DLD1 (cell line): ENCODE measurements around the gene GPC4.

Experiments used
- in situ Hi-C: cut with HindIII; loops from 2 replicates; pipeline ENCODE4 v1.10.0; 2017; ENCODE audit warnings: low sequenced_read_pairs

The GPC4 gene

DNA sequence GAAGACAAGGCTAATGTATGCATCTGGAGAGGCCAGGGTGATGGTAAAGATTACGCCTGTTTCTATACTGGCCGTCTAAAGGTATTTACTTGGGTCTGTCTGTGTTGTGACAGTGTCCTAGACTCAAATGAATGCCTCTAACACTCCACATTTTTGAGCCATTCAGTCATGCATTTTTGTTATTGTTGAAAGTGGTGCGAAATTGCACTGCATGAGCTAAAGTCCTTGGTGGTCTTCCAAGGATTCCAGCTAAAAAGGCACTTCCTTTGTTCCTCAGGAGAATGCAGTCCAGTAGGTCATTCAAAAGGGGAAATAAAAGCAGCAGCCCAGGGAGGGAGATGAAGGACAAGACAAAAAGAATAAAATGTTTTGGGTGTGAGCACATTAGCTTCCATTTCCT is 3.0 kb downstream of the GPC4 start:
- in situ Hi-C loops, result no loop called here

DNA sequence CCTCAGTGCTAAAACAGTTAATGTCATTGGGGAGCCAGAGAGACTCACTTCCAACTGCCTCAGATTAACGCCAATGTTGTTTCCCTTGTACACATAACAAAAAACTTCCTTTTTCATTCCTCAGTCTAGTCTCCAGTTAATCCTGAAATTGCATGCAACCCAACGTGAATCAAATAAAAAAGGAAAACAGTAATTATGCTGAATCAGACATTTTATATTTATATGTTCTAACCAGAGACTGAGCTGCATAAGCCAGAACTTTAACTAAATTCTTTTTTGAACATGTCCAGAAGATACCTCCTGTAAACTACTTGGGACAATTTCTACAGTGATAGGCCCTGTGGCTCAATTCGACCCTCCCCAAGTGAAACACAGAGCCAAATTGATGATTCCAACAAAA is 4.7 kb downstream of the GPC4 start:
- in situ Hi-C loops, result no loop called here

DNA sequence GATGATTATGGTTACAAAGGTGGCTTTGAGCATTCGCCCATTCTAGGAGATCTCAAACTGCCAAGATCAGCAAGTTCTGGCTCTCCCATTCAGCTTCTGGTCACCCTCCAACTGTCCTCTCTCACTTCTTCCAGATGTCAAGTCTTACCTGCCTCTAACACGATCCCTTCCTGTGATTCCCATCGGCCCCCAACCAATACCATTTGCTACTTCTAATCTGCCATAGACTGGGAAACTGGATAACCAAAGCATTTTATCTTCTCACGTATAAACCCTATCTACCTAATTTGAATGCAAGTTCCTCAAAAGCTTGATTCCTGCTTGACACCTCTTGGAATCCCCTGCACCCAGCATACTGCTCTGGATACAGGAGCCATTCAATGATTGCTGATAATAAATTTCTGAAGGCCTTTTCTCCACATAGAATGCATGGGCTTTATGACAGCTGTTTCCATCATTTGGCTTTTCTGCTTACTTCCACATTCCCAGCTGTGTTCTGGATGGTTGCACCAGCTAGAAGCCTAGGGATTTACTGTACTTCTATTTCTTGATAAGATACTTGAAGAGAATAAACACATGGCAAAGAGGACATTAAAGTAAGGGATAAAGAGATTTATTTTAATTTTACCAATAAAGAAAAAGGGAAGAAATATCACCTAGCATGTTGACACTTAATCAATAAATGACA is 9.6 kb downstream of the GPC4 start:
- in situ Hi-C loops, result no loop called here

DNA sequence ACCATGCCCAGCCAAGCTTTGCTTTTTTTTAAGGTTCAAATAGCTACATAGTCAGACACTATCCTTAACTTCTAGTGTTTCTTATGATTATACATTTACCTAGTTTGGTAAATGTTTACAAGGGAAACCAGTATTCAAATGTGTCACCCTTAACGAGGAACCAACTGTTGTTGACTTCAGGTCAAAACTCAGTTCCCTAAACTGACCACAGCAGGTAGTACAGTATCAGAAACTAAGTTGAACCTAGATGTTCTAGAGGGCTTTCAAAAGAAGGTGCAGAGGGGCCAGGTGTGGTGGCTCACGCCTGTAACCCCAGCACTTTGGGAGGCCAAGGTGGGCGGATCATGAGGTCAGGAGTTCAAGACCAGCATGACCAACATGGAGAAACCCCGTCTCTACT is 11.3 kb downstream of the GPC4 start:
- in situ Hi-C loops, result no loop called here

DNA sequence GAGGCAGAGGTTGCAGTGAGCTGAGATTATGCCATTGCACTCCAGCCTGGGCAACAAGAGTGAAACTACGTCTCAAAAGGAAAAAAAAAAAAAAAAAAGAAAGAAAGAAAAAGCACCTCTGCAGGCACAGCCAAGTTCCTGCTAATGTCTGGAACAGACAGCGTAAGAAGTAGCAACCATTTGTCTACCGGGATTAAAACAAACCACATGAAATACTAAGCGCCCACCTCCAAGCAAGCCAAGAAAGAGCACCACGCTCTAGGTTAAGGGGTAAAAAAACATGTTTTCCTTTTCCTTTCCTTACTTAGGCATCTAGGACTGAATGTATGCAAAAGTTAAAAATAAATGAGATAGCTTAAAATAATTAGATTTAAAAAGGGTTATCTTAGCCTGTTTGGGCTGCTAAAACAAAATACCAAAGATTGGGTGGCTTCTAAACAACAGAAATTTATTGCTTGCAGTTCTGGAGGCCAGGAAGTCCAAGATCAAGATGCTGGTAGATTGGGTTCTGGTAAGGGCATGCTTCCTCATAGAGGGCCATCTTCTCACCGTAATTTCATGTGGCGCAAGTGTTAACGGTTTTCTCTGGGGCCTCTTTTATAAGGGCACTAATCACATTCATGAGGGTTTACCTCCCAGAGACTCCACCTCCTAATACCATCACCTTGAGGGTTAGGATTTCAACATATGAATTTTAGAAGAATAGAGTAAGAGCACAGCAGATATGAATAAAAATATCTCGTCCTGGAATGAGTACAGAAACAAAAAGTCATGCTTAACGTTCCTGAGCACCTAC is 12.3 kb downstream of the GPC4 start:
- in situ Hi-C loops, result no loop called here

DNA sequence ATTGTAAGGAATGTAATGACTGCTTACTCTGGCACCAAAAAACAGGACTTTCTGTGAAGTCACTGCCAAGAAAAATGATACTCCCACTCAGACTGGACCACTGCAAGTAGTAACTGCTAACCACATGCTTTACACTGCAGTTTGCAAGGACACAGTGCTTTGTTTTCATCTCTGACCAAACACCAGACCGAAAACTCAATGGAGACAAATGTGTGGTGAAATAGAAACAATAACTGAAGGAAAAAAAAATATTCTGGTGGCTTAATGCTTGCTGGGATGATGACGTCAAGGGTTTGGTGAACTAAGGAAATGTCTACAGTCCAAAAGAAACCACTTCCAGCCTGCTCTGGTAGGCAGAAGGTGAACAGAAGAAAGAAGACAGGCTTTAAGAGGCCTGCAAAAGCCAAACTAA is 13.2 kb downstream of the GPC4 start:
- in situ Hi-C loops, result no loop called here

DNA sequence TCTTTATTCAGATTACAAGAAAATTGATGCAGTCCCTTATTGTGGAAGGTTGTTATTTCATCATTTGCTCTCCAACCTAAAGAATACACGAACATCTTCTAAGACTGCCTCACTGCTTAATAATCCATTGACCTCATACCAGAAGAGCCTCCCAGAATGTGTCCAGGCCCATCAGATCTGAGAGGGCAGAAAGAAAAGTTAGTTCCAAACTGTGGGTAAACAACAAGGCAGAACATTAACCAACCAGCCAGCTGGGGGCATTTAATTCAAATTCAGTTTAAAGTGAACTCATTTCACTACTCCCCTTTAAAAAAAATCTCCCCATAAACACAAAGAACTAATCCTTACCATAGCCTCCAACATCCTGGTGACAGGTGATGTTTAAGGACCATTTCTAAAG is 13.8 kb downstream of the GPC4 start:
- in situ Hi-C loops, result no loop called here

DNA sequence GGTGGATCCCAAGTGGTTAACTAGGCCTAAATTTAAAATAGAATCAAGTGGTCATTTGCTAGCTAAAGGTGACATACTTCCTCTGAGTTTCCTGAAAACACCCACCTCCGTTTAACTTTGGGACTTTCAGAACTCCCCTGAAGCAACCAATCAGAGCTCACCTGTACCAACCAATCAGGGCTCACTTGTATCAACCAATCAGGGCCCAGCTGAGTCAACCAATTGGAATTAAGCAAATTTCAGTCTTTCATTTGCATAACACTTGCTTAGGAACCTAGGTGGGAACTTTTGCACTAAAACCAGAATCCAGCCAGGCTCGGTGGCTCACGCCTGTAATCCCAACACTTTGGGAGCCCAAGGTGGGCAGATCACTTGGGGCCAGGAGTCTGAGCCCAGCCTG is 15.9 kb downstream of the GPC4 start:
- in situ Hi-C loops, result no loop called here

DNA sequence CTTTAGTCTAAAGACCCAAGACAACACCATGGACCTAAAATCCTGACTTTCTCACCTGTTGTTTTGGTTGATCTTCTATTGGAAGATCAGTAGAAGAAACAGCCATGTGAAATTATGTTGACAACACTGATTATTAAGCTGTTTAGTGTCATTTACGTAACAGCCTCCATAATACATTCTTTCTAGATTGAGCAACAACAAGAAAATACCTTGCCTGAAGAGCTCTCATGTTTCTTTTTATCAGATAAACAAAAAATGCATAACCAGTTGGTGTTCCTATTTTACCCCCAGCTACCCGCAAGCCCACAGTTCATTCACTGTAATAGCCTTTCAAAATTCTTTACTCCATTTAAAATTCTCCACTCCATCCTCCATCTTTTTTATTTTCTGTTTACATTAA is 20.5 kb downstream of the GPC4 start:
- in situ Hi-C loops, result no loop called here

DNA sequence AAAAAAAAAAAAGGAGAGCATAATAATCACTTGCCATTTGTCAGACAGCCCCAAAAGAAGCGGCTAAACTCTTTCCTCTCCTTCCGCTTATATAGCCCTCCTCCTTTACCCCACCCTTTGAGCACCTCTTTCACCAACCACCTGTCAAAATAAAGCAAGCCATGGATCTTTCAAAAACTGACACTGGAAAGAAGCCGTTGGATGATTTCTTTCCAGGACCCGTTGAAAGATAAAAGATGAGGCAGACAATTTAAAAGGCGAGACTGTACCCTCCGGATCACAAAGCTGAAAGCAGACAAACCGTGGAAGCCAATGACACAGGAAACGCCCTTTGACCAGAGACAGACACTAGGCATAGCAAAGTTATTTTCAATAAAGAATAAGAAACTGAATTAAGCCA is 22.6 kb downstream of the GPC4 start:
- in situ Hi-C loops, result no loop called here

DNA sequence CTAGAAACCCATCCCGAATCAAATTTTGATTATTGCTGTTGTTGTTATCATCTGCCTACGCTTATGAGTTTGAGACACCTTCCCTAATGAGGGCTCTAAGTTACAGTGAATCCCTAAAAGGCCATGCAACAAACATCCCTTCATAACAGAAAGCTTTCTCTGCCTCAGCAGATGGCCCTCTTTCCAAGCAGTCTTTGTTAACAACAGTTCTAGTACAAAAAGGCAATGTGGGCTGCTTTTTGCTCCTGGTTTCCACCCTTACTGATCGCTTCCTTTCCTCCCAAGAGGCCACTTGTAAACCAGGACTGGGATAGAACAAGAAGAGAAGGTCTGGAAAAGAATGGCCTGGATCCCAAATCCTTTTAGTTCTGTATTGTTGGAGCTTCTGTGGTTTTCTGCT is 24.2 kb downstream of the GPC4 start:
- in situ Hi-C loops, result no loop called here

DNA sequence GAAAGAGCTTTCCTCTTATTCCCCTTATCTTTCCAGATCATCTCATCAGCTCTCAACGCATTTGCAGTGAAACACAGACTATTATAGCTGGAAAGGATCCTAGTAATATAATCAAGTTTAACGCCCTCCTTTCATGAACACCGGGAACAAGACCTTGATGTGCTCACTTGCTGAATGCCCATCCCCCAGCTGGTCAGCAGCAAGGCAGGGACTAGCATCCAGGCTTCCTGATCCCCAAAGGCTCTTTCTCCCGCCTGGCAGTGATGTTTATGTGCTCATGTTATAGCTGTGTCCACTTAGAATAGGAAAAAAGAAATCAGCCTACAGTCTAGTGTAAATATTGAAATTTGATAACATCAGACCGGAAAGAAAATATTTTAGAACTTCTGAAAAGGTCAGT is 24.6 kb downstream of the GPC4 start:
- in situ Hi-C loops, result no loop called here

DNA sequence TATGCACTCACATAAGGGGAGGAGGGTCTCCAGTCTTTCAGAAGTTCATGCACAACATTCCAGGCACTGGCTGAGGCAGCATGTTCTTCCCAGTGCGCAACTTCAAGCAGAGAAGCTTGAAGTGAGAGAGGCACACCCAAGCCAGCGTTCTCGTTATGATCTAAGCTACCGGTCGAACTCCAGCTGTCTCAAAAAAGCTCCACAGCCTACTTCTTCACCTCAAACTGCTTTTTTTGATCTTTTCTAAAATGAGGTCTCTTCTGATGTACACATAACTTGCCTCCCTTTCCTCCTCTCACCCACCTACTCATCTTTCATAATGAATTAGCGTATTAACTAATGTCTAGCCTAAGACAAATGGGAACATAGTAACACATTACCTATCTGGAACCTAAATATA is 25.3 kb downstream of the GPC4 start:
- in situ Hi-C loops, result no loop called here

DNA sequence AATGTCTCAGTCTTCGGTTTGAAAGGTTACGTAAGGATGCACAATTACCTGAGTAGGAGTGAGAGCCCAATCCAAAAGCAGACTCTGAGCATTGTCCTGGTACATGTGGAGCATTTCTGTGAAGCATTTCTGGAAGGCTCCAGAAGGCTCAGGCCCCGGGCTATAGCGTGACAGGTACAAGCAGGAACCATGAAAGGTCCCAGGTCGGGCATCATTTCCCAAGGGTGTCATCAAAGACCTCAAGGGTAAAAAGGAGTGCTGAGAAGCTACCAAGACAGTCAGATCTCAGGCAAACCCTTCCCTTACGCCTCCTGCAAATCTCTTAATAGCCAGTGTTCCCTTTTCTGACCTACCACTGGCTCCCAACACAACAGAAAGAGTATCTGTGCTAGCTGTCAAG is 30.8 kb downstream of the GPC4 start:
- in situ Hi-C loops, result no loop called here

DNA sequence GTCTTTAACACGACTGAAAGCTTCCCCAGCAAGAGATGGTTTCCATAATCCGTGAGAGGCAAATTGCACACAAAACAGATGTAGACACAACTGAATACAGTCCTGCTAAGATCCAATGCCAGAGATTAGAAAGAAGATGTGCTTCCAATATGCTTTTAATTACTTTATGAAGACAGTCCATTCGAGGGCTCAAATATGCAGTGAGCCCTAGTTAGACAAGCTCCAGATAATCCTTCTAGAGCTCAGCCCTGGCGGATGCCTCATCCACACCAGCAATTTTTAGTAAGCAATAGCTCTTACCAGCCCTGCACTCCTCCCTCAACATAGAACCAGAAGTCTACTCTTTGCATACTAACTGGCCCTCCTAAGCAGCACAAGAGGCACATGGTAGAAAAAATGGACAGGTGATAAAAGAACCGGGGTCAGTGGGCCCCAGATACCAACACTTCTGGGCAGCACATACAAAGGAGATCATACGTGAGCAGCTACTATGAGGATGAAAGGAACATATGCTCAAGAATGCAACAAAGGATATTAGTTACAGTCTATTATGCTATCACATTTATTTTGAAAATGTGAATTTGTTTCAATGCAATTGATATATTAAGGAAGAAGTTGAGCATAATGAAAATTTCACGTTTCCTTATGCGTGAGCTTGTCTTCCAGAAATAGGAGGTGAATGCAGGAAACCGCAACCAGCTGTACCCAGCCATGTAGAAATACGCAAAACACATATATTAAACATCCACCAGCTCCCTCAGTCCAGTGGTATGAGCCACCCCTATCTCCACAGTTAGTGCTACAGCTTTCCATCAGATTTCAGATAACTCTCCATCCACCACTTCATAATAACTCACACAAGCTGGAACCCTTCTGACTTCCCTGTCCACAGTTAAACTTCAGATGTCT is 34.3 kb downstream of the GPC4 start:
- in situ Hi-C loops, result no loop called here

DNA sequence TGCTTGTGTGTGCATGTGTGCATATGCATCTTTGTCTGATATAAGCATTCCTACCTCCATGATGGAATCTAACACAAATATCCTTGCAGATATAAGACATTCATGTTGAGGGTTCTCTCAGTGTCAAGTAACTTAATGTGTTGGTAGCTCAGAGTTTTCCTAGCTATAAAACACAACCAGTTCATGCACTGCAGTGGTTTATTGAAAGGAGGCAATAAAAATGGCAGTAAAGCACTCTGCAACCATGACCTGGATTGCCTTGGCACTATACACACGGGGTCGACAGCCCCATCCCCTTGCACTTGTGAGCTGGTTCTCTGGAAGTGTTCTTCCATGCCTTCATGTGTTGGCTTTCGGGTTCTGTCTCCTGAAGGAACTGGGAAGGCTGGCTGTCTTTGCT is 38.9 kb downstream of the GPC4 start:
- in situ Hi-C loops, result no loop called here

DNA sequence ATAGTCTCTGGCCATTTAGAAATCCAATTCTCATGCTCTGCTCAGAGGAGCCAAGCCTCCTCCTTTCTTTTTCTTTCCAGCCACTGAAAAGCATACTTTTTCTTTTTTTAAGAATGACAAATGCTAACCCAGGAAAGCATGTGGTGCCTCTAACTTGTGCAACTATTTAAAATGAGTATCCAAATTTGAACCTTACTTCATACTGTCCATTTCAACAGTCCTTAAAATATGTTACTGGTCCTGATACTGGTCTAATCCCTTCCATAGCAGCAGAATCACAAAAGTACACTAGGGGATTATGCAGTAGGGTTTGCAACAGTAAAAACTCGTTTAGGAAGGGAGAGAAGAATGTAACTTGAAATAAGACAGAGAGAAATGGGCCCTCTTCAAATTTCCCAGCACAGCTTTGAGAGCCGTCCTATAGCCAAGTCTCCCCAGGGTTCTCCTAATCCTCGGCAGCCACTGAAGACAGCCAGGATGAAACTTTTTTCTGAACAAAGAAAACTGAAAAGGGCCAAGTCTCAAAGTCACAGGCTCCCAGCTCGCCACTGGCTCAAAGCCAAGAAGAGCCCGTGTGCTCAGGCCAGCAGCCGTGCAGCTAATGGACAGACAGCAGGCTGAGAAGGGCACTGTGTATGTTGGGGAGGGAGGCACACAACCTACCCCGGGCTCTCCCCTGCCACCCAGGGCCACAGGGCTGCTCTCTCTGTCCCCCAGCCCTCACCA is 39.5 kb downstream of the GPC4 start:
- in situ Hi-C loops, result no loop called here

DNA sequence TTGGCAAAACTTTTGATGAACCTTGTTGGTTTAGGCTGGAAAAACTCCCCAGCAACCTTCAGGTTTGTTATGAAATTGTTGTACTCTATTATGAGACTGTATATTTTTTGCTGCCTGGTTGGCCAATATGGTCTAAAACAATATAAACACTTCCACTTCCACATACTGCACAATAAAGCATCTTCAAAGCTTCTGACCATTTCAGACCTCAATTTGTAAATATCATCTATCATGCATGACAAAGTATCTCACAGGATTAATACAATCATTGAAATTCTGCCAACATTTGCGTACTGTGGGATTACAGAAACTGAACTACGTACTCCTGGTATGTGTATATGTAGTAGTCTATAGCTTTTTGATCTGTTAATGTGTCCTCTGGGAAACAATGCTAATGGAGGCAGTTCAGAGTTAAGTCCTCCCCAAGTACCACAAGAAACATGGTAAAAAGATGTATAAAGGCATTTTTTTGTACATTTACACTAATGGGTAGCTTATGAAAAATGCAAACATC is 40.4 kb downstream of the GPC4 start:
- in situ Hi-C loops, result no loop called here

DNA sequence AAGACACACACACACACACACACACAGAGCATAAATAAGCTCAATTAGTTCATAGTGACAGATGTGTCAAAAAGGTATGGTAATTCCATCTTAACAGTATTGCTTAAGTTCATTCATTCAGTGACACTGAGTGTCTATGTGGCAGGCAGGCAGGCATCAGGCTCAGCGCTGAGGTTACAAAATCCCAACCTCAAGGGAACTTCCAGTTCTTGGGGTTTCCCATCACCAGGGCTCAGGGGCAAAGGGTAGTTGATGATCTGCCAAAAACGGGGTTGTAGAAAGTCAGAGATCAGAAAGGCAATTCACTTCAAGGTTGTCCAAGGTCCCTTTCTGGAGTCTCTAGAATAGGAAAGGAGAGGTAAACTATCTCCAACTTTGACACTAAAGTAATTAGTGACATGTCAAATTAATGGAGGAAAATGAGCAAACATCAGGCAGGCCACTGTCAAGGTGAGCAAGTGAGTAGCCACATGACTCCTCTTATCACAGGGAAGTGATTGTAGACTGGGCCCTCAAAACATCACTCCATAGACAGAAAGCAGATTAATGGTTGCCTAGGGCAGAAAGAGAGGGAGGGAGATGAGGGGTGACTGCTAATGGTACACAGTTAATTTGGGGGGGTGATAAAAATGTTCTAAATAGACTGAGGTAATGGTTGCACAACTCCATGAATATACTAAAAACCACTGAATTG is 41.8 kb downstream of the GPC4 start:
- in situ Hi-C loops, result no loop called here

DNA sequence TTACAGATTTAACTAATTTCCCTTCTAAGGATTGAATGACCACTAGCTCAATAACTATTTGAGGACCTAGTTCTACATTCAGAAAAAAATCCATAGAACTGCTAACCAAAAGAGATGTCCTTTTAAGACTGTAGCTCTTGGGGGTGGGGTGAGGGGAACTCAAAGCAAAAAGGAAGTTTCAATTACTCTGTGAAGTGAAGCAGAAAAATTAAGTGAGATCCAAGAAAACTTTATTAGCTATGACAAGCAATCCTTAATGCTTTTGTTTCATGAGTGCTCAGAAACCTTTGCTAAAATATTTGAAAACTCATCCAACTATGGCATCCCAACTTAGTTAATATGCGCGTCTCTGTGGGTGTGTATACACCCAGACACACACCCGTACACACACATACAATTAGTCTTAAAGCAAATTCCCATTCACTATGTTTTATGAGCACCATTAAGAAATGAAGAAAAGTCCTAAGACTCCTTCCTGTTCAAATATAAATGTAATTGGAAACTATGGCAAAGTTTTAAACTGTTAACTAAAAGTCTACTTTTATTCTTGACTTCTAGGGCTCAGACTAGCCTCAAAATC is 44.5 kb downstream of the GPC4 start:
- in situ Hi-C loops, result no loop called here
